Measurements from ENCODE around the gene SORCS1. TPM values are rescaled to one million over a fixed set of nuclear protein-coding genes. Genes with fewer than 3 reads are reported as not detected.

SORCS1 gene
- total and polyA plus RNA-seq, 2 experiments from 2014 or later = not detected

GRCh38 chr10:106672517-106673175, 491.9 kb downstream of the SORCS1 start:
- Histone ChIP-seq H3K9me3 (ENCODE audit: low read depth) (no peaks in the 10 kb centered on the region), H3K79me2 (ENCODE audit: insufficient read depth) (no peaks in the 10 kb centered on the region), H3K4me2 (ENCODE audit: unreplicated experiment) (no peak overlapping the region), H3K36me3 (ENCODE audit: low read depth) (no peaks in the 10 kb centered on the region), H3K9me2 (ENCODE audit: insufficient read depth) (no peaks in the 10 kb centered on the region), H4K20me1 (ENCODE audit: insufficient read depth) (no peaks in the 10 kb centered on the region), H3K27ac (no peak overlapping the region), H3K27me3 (replicated peaks; ENCODE audit: insufficient read depth) (no peaks in the 10 kb centered on the region), H3K9ac (no peak overlapping the region), H3F3A (ENCODE audit: insufficient read depth) (no peaks in the 10 kb centered on the region), H3K4me1 (ENCODE audit: insufficient read depth) (no peaks in the 10 kb centered on the region), H2AFZ (no peak overlapping the region), H3K4me3 (no peak overlapping the region)
- in situ Hi-C loops (cut with MboI) = no loop called here
- WGBS, 2 experiments (ENCODE audit: low coverage in 1 of 2, low lambda C conversion rate in 2 of 2, missing lambda C conversion rate in 2 of 2) = 56 to 72% methylated on average over 6 of the region's 6 CpGs
- TF ChIP-seq EZH2phosphoT487 (IDR thresholded peaks at IDR 0.05; ENCODE audit: insufficient read depth, low read depth) (no peak), EZH2 (IDR thresholded peaks at IDR 0.05; ENCODE audit: insufficient read depth, poor library complexity, severe bottlenecking) (no peak)
- DNase-seq = no peak

DNA sequence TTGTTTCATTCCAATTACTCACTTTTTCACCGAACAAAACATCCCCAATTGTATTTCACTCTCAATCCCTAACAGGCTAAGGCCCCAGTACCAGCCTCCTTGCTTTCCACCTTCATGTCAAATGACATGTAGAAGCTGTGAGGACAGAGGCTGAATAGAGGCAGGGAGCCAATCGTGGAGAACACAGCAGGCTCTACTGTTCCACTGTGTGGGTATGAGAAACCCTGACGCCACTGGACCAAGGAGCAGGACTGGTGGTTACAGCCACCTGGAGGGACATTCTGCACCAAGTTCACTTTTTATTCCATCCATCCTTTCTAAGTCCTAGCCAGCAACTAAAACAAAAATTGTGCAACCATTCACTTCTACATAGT, 502.8 kb downstream of the SORCS1 start:
- Histone ChIP-seq H3K36me3 (ENCODE audit: low read depth) (no peaks in the 10 kb centered on the region), H4K20me1 (ENCODE audit: insufficient read depth) (no peaks in the 10 kb centered on the region), H3K4me2 (ENCODE audit: unreplicated experiment) (no peak overlapping the region), H3F3A (ENCODE audit: insufficient read depth) (no peaks in the 10 kb centered on the region), H3K27me3 (replicated peaks; ENCODE audit: insufficient read depth) (no peaks in the 10 kb centered on the region), H3K79me2 (ENCODE audit: insufficient read depth) (no peaks in the 10 kb centered on the region), H3K9ac (no peak overlapping the region), H3K9me3 (ENCODE audit: low read depth) (no peaks in the 10 kb centered on the region), H3K4me3 (no peak overlapping the region), H3K9me2 (ENCODE audit: insufficient read depth) (no peaks in the 10 kb centered on the region), H3K27ac (no peak overlapping the region), H3K4me1 (ENCODE audit: insufficient read depth) (no peaks in the 10 kb centered on the region), H2AFZ (no peak overlapping the region)
- TF ChIP-seq EZH2phosphoT487 (IDR thresholded peaks at IDR 0.05; ENCODE audit: insufficient read depth, low read depth) = no peak
- TF ChIP-seq EZH2 (IDR thresholded peaks at IDR 0.05; ENCODE audit: insufficient read depth, poor library complexity, severe bottlenecking) = no peak
- no peak for DNase-seq
- in situ Hi-C loops (cut with MboI) = no loop called here
- WGBS, 2 experiments (ENCODE audit: low coverage in 1 of 2, low lambda C conversion rate in 2 of 2, missing lambda C conversion rate in 2 of 2) = 41 to 46% methylated on average over 3 of the region's 3 CpGs

- Histone ChIP-seq H2AFZ (no peak overlapping the region), H3K9me3 (ENCODE audit: low read depth) (no peaks in the 10 kb centered on the region), H3K4me1 (ENCODE audit: insufficient read depth) (no peaks in the 10 kb centered on the region), H3K9ac (no peak overlapping the region), H3K4me3 (no peak overlapping the region), H3K79me2 (ENCODE audit: insufficient read depth) (no peaks in the 10 kb centered on the region), H3K27ac (no peak overlapping the region), H3F3A (ENCODE audit: insufficient read depth) (no peaks in the 10 kb centered on the region), H3K9me2 (ENCODE audit: insufficient read depth) (no peaks in the 10 kb centered on the region), H3K36me3 (ENCODE audit: low read depth) (no peaks in the 10 kb centered on the region), H3K27me3 (replicated peaks; ENCODE audit: insufficient read depth) (no peaks in the 10 kb centered on the region), H3K4me2 (ENCODE audit: unreplicated experiment) (no peak overlapping the region), H4K20me1 (ENCODE audit: insufficient read depth) (no peaks in the 10 kb centered on the region)
- 35 to 42% methylated on average over 5 of the region's 5 CpGs for WGBS, 2 experiments (ENCODE audit: low coverage in 1 of 2, low lambda C conversion rate in 2 of 2, missing lambda C conversion rate in 2 of 2)
- in situ Hi-C loops (cut with MboI) = no loop called here
- no peak for TF ChIP-seq EZH2 (IDR thresholded peaks at IDR 0.05; ENCODE audit: insufficient read depth, poor library complexity, severe bottlenecking)
- no peak for TF ChIP-seq EZH2phosphoT487 (IDR thresholded peaks at IDR 0.05; ENCODE audit: insufficient read depth, low read depth)
- no peak for DNase-seq
These were observed 503.3 kb downstream of the SORCS1 start for GRCh38 chr10:106661133-106661766.

DNA sequence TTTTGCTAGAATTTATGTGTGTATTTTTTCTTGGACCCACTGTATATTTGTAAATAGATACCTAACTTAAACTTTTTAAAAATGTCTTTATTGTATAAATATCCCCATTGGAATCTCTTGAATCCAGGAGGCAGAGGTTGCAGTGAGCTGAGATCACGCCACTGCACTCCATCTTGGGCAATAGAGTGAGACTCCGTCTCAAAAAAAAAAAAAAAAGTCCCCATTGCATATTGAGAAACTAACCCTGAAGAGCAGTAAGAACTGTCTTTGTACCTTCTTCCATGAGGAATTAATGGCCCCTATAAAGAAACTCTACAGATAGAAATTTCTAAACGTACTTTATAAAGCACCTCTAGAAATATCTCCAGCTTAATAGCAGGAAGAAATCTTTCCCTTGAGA, 504.0 kb downstream of the SORCS1 start:
- no peaks in the 10 kb centered on the region for H3K4me1 ChIP-seq (ENCODE audit: insufficient read depth)
- DNase-seq = no peak
- no peaks in the 10 kb centered on the region for H3K9me3 ChIP-seq (ENCODE audit: low read depth)
- TF ChIP-seq EZH2phosphoT487 (IDR thresholded peaks at IDR 0.05; ENCODE audit: insufficient read depth, low read depth) (no peak), EZH2 (IDR thresholded peaks at IDR 0.05; ENCODE audit: insufficient read depth, poor library complexity, severe bottlenecking) (no peak)
- no peak overlapping the region for H3K4me3 ChIP-seq
- 41 to 43% methylated on average over 3 of the region's 3 CpGs for WGBS, 2 experiments (ENCODE audit: low coverage in 1 of 2, low lambda C conversion rate in 2 of 2, missing lambda C conversion rate in 2 of 2)
- no peaks in the 10 kb centered on the region for H3K36me3 ChIP-seq (ENCODE audit: low read depth)
- no peak overlapping the region for H3K27ac ChIP-seq
- no peak overlapping the region for H3K4me2 ChIP-seq (ENCODE audit: unreplicated experiment)
- in situ Hi-C loops (cut with MboI) = no loop called here
- no peaks in the 10 kb centered on the region for H3K79me2 ChIP-seq (ENCODE audit: insufficient read depth)
- H3F3A ChIP-seq (ENCODE audit: insufficient read depth) = no peaks in the 10 kb centered on the region
- H3K27me3 ChIP-seq (replicated peaks; ENCODE audit: insufficient read depth) = no peaks in the 10 kb centered on the region
- no peak overlapping the region for H3K9ac ChIP-seq
- no peaks in the 10 kb centered on the region for H3K9me2 ChIP-seq (ENCODE audit: insufficient read depth)
- no peak overlapping the region for H2AFZ ChIP-seq
- no peaks in the 10 kb centered on the region for H4K20me1 ChIP-seq (ENCODE audit: insufficient read depth)

Data from GM23248 (cell line).